ENCODE data around the gene CA10. TPM values are rescaled to one million over a fixed set of nuclear protein-coding genes. Genes with fewer than 3 reads are reported as not detected.

Gene CA10
- total and polyA plus RNA-seq, 2 of the 4 experiments (the other 2 are of a cell fraction): not detected

GRCh38 chr17:52032454-52032853 lies 126.1 kb downstream of the CA10 start:
- TF ChIP-seq POLR2A (IDR thresholded peaks at IDR 0.05; ENCODE audit: low read depth, low read length) (no peak), CHD1 (IDR thresholded peaks at IDR 0.05; ENCODE audit: low read depth, low read length) (no peak), MAFK (IDR thresholded peaks at IDR 0.05; ENCODE audit: low read depth, low read length) (no peak), ELK1 (IDR thresholded peaks at IDR 0.05; ENCODE audit: borderline replicate concordance, low read depth, low read length) (no peak), CEBPB (IDR thresholded peaks at IDR 0.05; ENCODE audit: low read depth, low read length) (no peak), BHLHE40 (IDR thresholded peaks at IDR 0.05; ENCODE audit: low read depth, low read length) (no peak), MXI1 (IDR thresholded peaks at IDR 0.05; ENCODE audit: borderline replicate concordance, low read depth, low read length) (no peak), SMC3 (IDR thresholded peaks at IDR 0.05; ENCODE audit: low read depth, low read length) (no peak), RCOR1 (IDR thresholded peaks at IDR 0.05; ENCODE audit: insufficient replicate concordance, low read length) (no peak), NFE2L2 (IDR thresholded peaks at IDR 0.05; ENCODE audit: low read depth, low read length) (no peak), RAD21 (IDR thresholded peaks at IDR 0.05; ENCODE audit: low read length) (no peak)
- no peaks in the 10 kb centered on the region for H3K79me1 ChIP-seq (ENCODE audit: low read depth in 1 of 2, low read length in 2 of 2)
- H3K18ac ChIP-seq (ENCODE audit: low read depth, low read length): no peak overlapping the region
- no peaks in the 10 kb centered on the region for H3K27me3 ChIP-seq (ENCODE audit: control insufficient read depth, insufficient read depth, low read length)
- H2AK9ac ChIP-seq (replicated peaks; ENCODE audit: low read depth, low read length, poor library complexity): no peak overlapping the region
- no peaks in the 10 kb centered on the region for H4K20me1 ChIP-seq (ENCODE audit: insufficient read depth, low read length)
- no peak overlapping the region for H4K5ac ChIP-seq (ENCODE audit: low read depth, low read length)
- no peak overlapping the region for H3K4me3 ChIP-seq (ENCODE audit: insufficient read depth, low read depth, low read length)
- no peak for ATAC-seq (ENCODE audit: low read depth)
- no peak overlapping the region for H2BK20ac ChIP-seq (ENCODE audit: low read depth, low read length)
- ChIA-PET CTCF (no interaction called here), POLR2A (ENCODE audit: unreplicated experiment) (no interaction called here)
- WGBS, 2 experiments (ENCODE audit: extremely low coverage in 2 of 2, insufficient read length in 1 of 2): 20% methylated on average over 1 of the region's 3 CpGs; no CpG with 5 or more reads in 1 of the 2 experiments
- H2BK15ac ChIP-seq (ENCODE audit: low read depth, low read length): no peak overlapping the region
- H3K56ac ChIP-seq (ENCODE audit: extremely low read depth, insufficient read depth, low read length): no peak overlapping the region
- H3K27ac ChIP-seq (ENCODE audit: insufficient read depth, low read length): no peak overlapping the region
- no peaks in the 10 kb centered on the region for H3K36me3 ChIP-seq (ENCODE audit: control insufficient read depth, insufficient read depth, low read length)
- H3K9ac ChIP-seq (ENCODE audit: low read depth, low read length): no peak overlapping the region
- no peak overlapping the region for H3K4ac ChIP-seq (ENCODE audit: low read depth, low read length)
- no peak overlapping the region for H2BK120ac ChIP-seq (ENCODE audit: low read depth, low read length)
- dilution Hi-C loops (cut with HindIII; ENCODE audit: low sequenced_read_pairs, unreplicated experiment) (no loop called here), intact Hi-C loops (cut with micrococcal nuclease) (no loop called here), in situ Hi-C loops (cut with MboI; ENCODE audit: low sequenced_read_pairs) (no loop called here)
- DNase-seq: no peak
- no peak overlapping the region for H4K8ac ChIP-seq (ENCODE audit: low read depth in 2 of 2, low read length in 2 of 2)
- no TSS peak for BruUV-seq (replicated peaks)
- H3K9me3 ChIP-seq (ENCODE audit: control insufficient read depth, insufficient read depth, low read length): peaks cover 10% of the 10 kb centered on the region
- H4K91ac ChIP-seq (ENCODE audit: insufficient read depth, low read depth, low read length): no peak overlapping the region
- H2BK5ac ChIP-seq (ENCODE audit: low read depth, low read length, poor library complexity, severe bottlenecking): no peak overlapping the region
- H2AFZ ChIP-seq (replicated peaks; ENCODE audit: low read length, poor library complexity): no peak overlapping the region
- no peak overlapping the region for H3K4me2 ChIP-seq (ENCODE audit: low read depth, low read length)
- no peak overlapping the region for H3K23ac ChIP-seq (ENCODE audit: low read depth, low read length)
- H2AK5ac ChIP-seq (ENCODE audit: low read depth, low read length): no peak overlapping the region
- H3K4me1 ChIP-seq (ENCODE audit: control insufficient read depth, insufficient read depth, low read length): no peaks in the 10 kb centered on the region
- H3K9me1 ChIP-seq (ENCODE audit: insufficient read depth, low read length): no peaks in the 10 kb centered on the region
- H3K14ac ChIP-seq (replicated peaks; ENCODE audit: low read depth, low read length): no peak overlapping the region
